H1 (cell line): ENCODE data around the gene PDYN. TPM values are rescaled to one million over a fixed set of nuclear protein-coding genes. Genes with fewer than 3 reads are reported as not detected.

ENCODE experiments used
- CTCF ChIA-PET: fragments of 300-600 bp; sonication (Branson Sonifier 250); formaldehyde crosslinking; loops from one replicate; lab custom pipeline; 2021; ENCODE audit not compliant: partially characterized antibody; lab: Charles Lee
- POLR2A ChIA-PET: fragments of 300-600 bp; sonication (Branson Sonifier 250); formaldehyde crosslinking; loops from one replicate; lab custom pipeline; 2021; ENCODE audit warnings: inconsistent platforms; ENCODE audit not compliant: partially characterized antibody; lab: Charles Lee
- DNase-seq, 2 experiments: peaks; one replicate each; pipeline versions ENCODE4 v3.0.0 to v3.0.0-alpha.2; 2010 to 2022; ENCODE audit warnings: low spot score in 2 of 2, low read depth in 1 of 2, mixed read lengths in 1 of 2
- FAIRE-seq: peaks from 2 replicates; lab custom pipeline; 2011; peaks lifted over from hg19 to GRCh38; lab: Jason Lieb, UNC
- H2AFZ ChIP-seq: 2 replicates; pipeline ENCODE4 v1.8.1; 2012; ENCODE audit warnings: low read length, inconsistent platforms
- H2AK5ac ChIP-seq: 2 replicates; pipeline ENCODE4 v1.6.1; 2013; ENCODE audit warnings: low read depth, low read length
- H2BK120ac ChIP-seq: replicated peaks from 2 replicates; pipeline ENCODE3; 2013; ENCODE audit warnings: low read depth, low read length, inconsistent platforms
- H2BK12ac ChIP-seq: 2 replicates; pipeline ENCODE4 v1.6.1; 2013; ENCODE audit warnings: low read depth, low read length
- H2BK15ac ChIP-seq: 2 replicates; pipeline ENCODE4 v1.6.1; 2013; ENCODE audit warnings: low read length
- H2BK20ac ChIP-seq: 2 replicates; pipeline ENCODE4 v1.6.1; 2013; ENCODE audit warnings: low read length
- H2BK5ac ChIP-seq: 2 replicates; pipeline ENCODE4 v1.6.1; 2013; ENCODE audit warnings: low read depth, low read length
- H3K14ac ChIP-seq: 2 replicates; pipeline ENCODE4 v1.6.1; 2013; ENCODE audit warnings: inconsistent platforms; ENCODE audit not compliant: insufficient read length
- H3K18ac ChIP-seq: 2 replicates; pipeline ENCODE4 v1.6.1; 2013; ENCODE audit warnings: low read length; ENCODE audit errors: extremely low read depth
- H3K23ac ChIP-seq: 2 replicates; pipeline ENCODE4 v1.6.1; 2013; ENCODE audit warnings: inconsistent platforms; ENCODE audit not compliant: insufficient read length
- H3K23me2 ChIP-seq: 2 replicates; pipeline ENCODE4 v1.6.1; 2013; ENCODE audit warnings: low read depth, low read length
- H3K27ac ChIP-seq: 2 replicates; pipeline ENCODE4 v1.6.1; 2011; ENCODE audit warnings: low read depth, low read length, inconsistent platforms
- H3K27me3 ChIP-seq, 4 experiments: replicated peaks in 1 of 4; 1 replicate in 1 of 4; 2 replicates in 3 of 4; pipeline versions ENCODE4 v1.6.1 to v1.8.1; 2011 to 2013; ENCODE audit warnings: low read length in 3 of 4, mild to moderate bottlenecking in 3 of 4, inconsistent platforms in 2 of 4, mixed read lengths in 2 of 4, moderate library complexity in 1 of 4; ENCODE audit not compliant: control insufficient read depth in 3 of 4, insufficient read depth in 3 of 4; ENCODE audit errors: extremely low read depth in 1 of 4
- H3K36me3 ChIP-seq, 4 experiments: 2 replicates each; pipeline versions ENCODE4 v1.6.1 to v1.8.1; 2011 to 2013; ENCODE audit warnings: mild to moderate bottlenecking in 4 of 4, low read length in 3 of 4, moderate library complexity in 2 of 4, control low read depth in 1 of 4, inconsistent platforms in 1 of 4; ENCODE audit not compliant: insufficient read depth in 4 of 4, control insufficient read depth in 2 of 4
- H3K4ac ChIP-seq: replicated peaks from 2 replicates; pipeline ENCODE3; 2013; ENCODE audit warnings: low read length, low read depth, mixed read lengths, inconsistent platforms; ENCODE audit not compliant: insufficient read length
- H3K4me1 ChIP-seq, 4 experiments: replicated peaks in 1 of 4; 1 replicate in 1 of 4; 2 replicates in 3 of 4; pipeline versions ENCODE4 v1.6.1 to v1.8.1; 2011 to 2013; ENCODE audit warnings: low read length in 3 of 4, inconsistent platforms in 2 of 4, mixed read lengths in 1 of 4; ENCODE audit not compliant: insufficient read depth in 4 of 4, control insufficient read depth in 3 of 4
- H3K4me2 ChIP-seq, 2 experiments: 2 replicates each; pipeline versions ENCODE4 v1.6.1 to v1.8.1; 2011 to 2013; ENCODE audit warnings: low read depth in 2 of 2, low read length in 2 of 2, control low read depth in 1 of 2, inconsistent platforms in 1 of 2, mild to moderate bottlenecking in 1 of 2; ENCODE audit not compliant: insufficient read depth in 1 of 2
- H3K4me3 ChIP-seq, 4 experiments: fragments of 200-600, 300-600 bp in 1 of 4; sonication (generic), shearing (Covaris generic), sonication (Bioruptor Twin) in 1 of 4; 2 replicates each; pipeline versions ENCODE4 v1.5.1 to v1.8.1; 2011 to 2016; ENCODE audit warnings: low read length in 4 of 4, low read depth in 3 of 4, control low read depth in 2 of 4, inconsistent platforms in 2 of 4, mild to moderate bottlenecking in 2 of 4, mixed read lengths in 1 of 4, moderate library complexity in 1 of 4; ENCODE audit not compliant: insufficient read depth in 2 of 4; ENCODE audit errors: extremely low read depth in 1 of 4
- H3K56ac ChIP-seq: replicated peaks from 2 replicates; pipeline ENCODE3; 2013; ENCODE audit warnings: low read depth, mild to moderate bottlenecking, mixed read lengths, low read length, inconsistent platforms; ENCODE audit not compliant: insufficient read length
- H3K79me1 ChIP-seq: 2 replicates; pipeline ENCODE4 v1.6.1; 2013; ENCODE audit warnings: low read depth, low read length, control low read depth
- H3K79me2 ChIP-seq, 2 experiments: 2 replicates each; pipeline versions ENCODE4 v1.6.1 to v1.8.1; 2012 to 2013; ENCODE audit warnings: low read length in 2 of 2, mild to moderate bottlenecking in 2 of 2, inconsistent platforms in 1 of 2; ENCODE audit not compliant: insufficient read depth in 2 of 2, control insufficient read depth in 1 of 2
- H3K9ac ChIP-seq, 4 experiments: replicated peaks in 1 of 4; 1 replicate in 1 of 4; 2 replicates in 3 of 4; pipeline versions ENCODE4 v1.6.1 to v1.8.1; 2011 to 2013; ENCODE audit warnings: low read depth in 3 of 4, low read length in 3 of 4, control low read depth in 2 of 4, mild to moderate bottlenecking in 2 of 4, moderate library complexity in 2 of 4, inconsistent platforms in 1 of 4; ENCODE audit errors: extremely low read depth in 1 of 4
- H3K9me3 ChIP-seq, 2 experiments: 2 replicates each; pipeline versions ENCODE4 v1.6.1 to v1.8.1; 2012 to 2013; ENCODE audit warnings: mild to moderate bottlenecking in 2 of 2, moderate library complexity in 2 of 2, control low read depth in 1 of 2, inconsistent platforms in 1 of 2, low read depth in 1 of 2, low read length in 1 of 2, mixed read lengths in 1 of 2; ENCODE audit not compliant: insufficient read depth in 2 of 2
- H4K20me1 ChIP-seq, 2 experiments: replicated peaks in 1 of 2; 2 replicates each; pipeline versions ENCODE3 to v1.8.1; 2011 to 2013; ENCODE audit warnings: inconsistent platforms in 2 of 2, low read length in 2 of 2, mild to moderate bottlenecking in 1 of 2; ENCODE audit not compliant: insufficient read depth in 2 of 2, control insufficient read depth in 1 of 2
- H4K5ac ChIP-seq: 2 replicates; pipeline ENCODE4 v1.6.1; 2013; ENCODE audit warnings: low read length, low read depth, mixed read lengths, inconsistent platforms; ENCODE audit not compliant: insufficient read length
- H4K8ac ChIP-seq: 2 replicates; pipeline ENCODE4 v1.8.0; 2013; ENCODE audit warnings: mild to moderate bottlenecking, moderate library complexity, low read length, inconsistent platforms; ENCODE audit not compliant: insufficient read depth; ENCODE audit errors: extremely low read depth
- H4K91ac ChIP-seq: replicated peaks from 2 replicates; pipeline ENCODE3; 2013; ENCODE audit warnings: low read length, mixed read lengths, inconsistent platforms; ENCODE audit not compliant: insufficient read length
- BCL11A ChIP-seq, 2 experiments: IDR thresholded peaks; one replicate each; pipeline ENCODE4 v1.6.1; 2011; ENCODE audit warnings: low read depth in 2 of 2, low read length in 2 of 2, mild to moderate bottlenecking in 2 of 2
- FOSL1 ChIP-seq: IDR thresholded peaks from 2 replicates; pipeline ENCODE4 v1.6.1; 2011; ENCODE audit warnings: mild to moderate bottlenecking, low read depth, low read length, moderate library complexity; ENCODE audit not compliant: insufficient read depth
- GTF2F1 ChIP-seq: IDR thresholded peaks from 2 replicates; pipeline ENCODE4 v1.6.1; 2012; ENCODE audit warnings: low read depth, low read length, improper control_type of control experiment, borderline replicate concordance
- HDAC2 ChIP-seq, 2 experiments: fragments of 300-600 bp in 1 of 2; sonication (generic) in 1 of 2; IDR thresholded peaks; 2 replicates each; pipeline ENCODE4 v1.6.1; 2011 to 2012; ENCODE audit warnings: low read depth in 2 of 2, low read length in 2 of 2, mild to moderate bottlenecking in 2 of 2, moderate library complexity in 2 of 2, borderline replicate concordance in 1 of 2, inconsistent platforms in 1 of 2
- NRF1 ChIP-seq: IDR thresholded peaks from 2 replicates; pipeline ENCODE4 v1.6.1; 2011; ENCODE audit warnings: mild to moderate bottlenecking, low read depth, low read length, improper control_type of control experiment
- RBBP5 ChIP-seq: IDR thresholded peaks from 2 replicates; pipeline ENCODE4 v1.7.1; 2012; ENCODE audit warnings: low read depth, mild to moderate bottlenecking, inconsistent platforms, low read length, moderate library complexity, borderline replicate concordance
- RFX5 ChIP-seq: IDR thresholded peaks from 2 replicates; pipeline ENCODE4 v1.6.1; 2011; ENCODE audit warnings: low read depth, low read length, improper control_type of control experiment, borderline replicate concordance
- RXRA ChIP-seq: IDR thresholded peaks from 2 replicates; pipeline ENCODE4 v1.6.1; 2011; ENCODE audit warnings: low read depth, mild to moderate bottlenecking, low read length, moderate library complexity; ENCODE audit not compliant: insufficient read depth
- SP1 ChIP-seq: IDR thresholded peaks from 2 replicates; pipeline ENCODE4 v1.6.1; 2011; ENCODE audit warnings: low read depth, low read length
- TEAD4 ChIP-seq: IDR thresholded peaks from 2 replicates; pipeline ENCODE4 v1.6.1; 2012; ENCODE audit warnings: low read depth, low read length, inconsistent platforms, mixed read lengths
- WGBS, 2 experiments: shearing (Covaris generic) in 1 of 2; methylation state at CpG; one replicate each; pipeline versions ENCODE4 v1.1.6 to v1.1.7; 2013 to 2015; ENCODE audit warnings: low lambda C conversion rate in 2 of 2, mixed read lengths in 2 of 2, inconsistent platforms in 1 of 2, low coverage in 1 of 2, missing lambda C conversion rate in 1 of 2; ENCODE audit not compliant: insufficient replicate concordance in 2 of 2, insufficient coverage in 1 of 2, insufficient read length in 1 of 2; ENCODE audit errors: extremely low coverage in 1 of 2, missing lambda C conversion rate in 1 of 2; 5-methylcytosine and 5-hydroxymethylcytosine counted together
- polyA plus RNA-seq, 7 experiments: library from polyadenylated mRNA; depleted of rRNA in 3 of 7; stranded (reverse) in 5 of 7; unstranded in 2 of 7; fragments of >200 nt in 5 of 7; fragments of 200-250 nt in 2 of 7; gene quantifications; 1 replicate in 5 of 7; 2 replicates in 1 of 7; 4 replicates in 1 of 7; pipeline versions ENCODE4 v1.2.1 to v1.2.3, GENCODE V29; 2011 to 2013; ENCODE audit warnings: missing spikeins in 2 of 7, mixed read lengths in 2 of 7
- total RNA-seq: library from RNA; stranded (reverse); fragmentation: NEBNext Ultra II Directional; extraction: Animal tissue kit (Norgen Biotek cat#: 25700); gene quantifications from 2 replicates; pipeline ENCODE4 v1.2.1, GENCODE V29; 2021

The PDYN gene
- total and polyA plus RNA-seq, 2 of the 8 experiments (the other 6 are each of a cell fraction or from before 2014, with no cell fraction given) = 0.54 to 0.60 TPM

DNA sequence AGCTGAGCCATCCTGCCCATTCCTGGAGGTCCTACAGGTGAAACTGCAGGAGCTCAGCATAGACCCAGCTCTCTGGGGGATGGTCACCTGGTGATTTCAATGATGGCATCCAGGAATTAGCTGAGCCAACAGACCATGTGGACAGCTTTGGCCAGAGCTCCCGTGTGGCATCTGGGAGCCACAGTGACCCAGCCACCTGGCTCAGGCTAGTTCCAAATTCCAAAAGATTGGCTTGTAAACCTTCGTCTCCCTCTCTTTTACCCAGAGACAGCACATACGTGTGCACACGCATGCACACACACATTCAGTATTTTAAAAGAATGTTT, 54.6 kb downstream of the PDYN start:
- Histone ChIP-seq H4K91ac (no peak overlapping the region), H3K23ac (no peak overlapping the region), H3K27ac (no peak overlapping the region), H3K79me2 (no peaks in the 10 kb centered on the region), H3K4me2 (no peak overlapping the region), H4K20me1 (no peaks in the 10 kb centered on the region), H3K4me1 (no peaks in the 10 kb centered on the region; a peak in 1 of 7 replicates), H2BK120ac (no peak overlapping the region), H4K8ac (no peak overlapping the region), H3K4me3 (no peak overlapping the region), H4K5ac (no peak overlapping the region), H2BK12ac (no peak overlapping the region), H3K18ac (no peak overlapping the region), H2AFZ (no peak overlapping the region), H3K9me3 (no peaks in the 10 kb centered on the region), H3K79me1 (no peaks in the 10 kb centered on the region), H3K9ac (no peak overlapping the region), H2BK5ac (no peak overlapping the region), H3K27me3 (peaks cover 0 to 1% (median 0%) of the 10 kb centered on the region in 4 experiments; a peak in 3 of 7 replicates), H3K56ac (no peak overlapping the region), H3K14ac (no peak overlapping the region), H2BK20ac (no peak overlapping the region), H2AK5ac (no peak overlapping the region), H3K36me3 (no peaks in the 10 kb centered on the region), H3K4ac (no peak overlapping the region), H2BK15ac (no peak overlapping the region)
- POLR2A ChIA-PET = no interaction called here
- DNase-seq = no peak
- CTCF ChIA-PET = interaction anchor here (1.0 to 1.2 kb wide), 4 partner anchors 13 to 234 kb away, joined by 3 to 5 read pairs (median 4); no protein-coding TSS in a partner anchor
- no peak for TF ChIP-seq TEAD4
- TF ChIP-seq SP1 = no peak
- TF ChIP-seq BCL11A (IDR thresholded peaks at IDR 0.05; ENCODE audit: low read depth in 2 of 2, low read length in 2 of 2) = no peak
- no peak for TF ChIP-seq FOSL1
- TF ChIP-seq RBBP5 = no peak
- no peak for TF ChIP-seq RFX5
- no peak for TF ChIP-seq GTF2F1
- no peak for TF ChIP-seq HDAC2 (IDR thresholded peaks at IDR 0.05; ENCODE audit: borderline replicate concordance in 1 of 2, low read depth in 2 of 2, low read length in 2 of 2)
- TF ChIP-seq NRF1 = no peak
- TF ChIP-seq RXRA = no peak
- TF ChIP-seq, all 59 proteins: peak for 0
- no peaks in the 10 kb centered on the region for H3K23me2 ChIP-seq
- WGBS, 2 experiments = 80% methylated on average over 4 of the region's 4 CpGs; no CpG with 5 or more reads in 1 of the 2 experiments
- no peak for FAIRE-seq
